SK-N-SH (cell line): ENCODE results near the gene PYGB. TPM values are rescaled to one million over a fixed set of nuclear protein-coding genes. Genes with fewer than 3 reads are reported as not detected.

Experiments
- CTCF ChIA-PET: fragments of 300-600, 350-600 bp; formaldehyde crosslinking; extraction: SDS; loops from one replicate; lab custom pipeline; 2021; lab: Yijun Ruan, JAX
- POLR2A ChIA-PET: fragments of 350-600 bp; sonication (Branson Sonifier 250); formaldehyde crosslinking; extraction: SDS; loops from one replicate; lab custom pipeline; 2020; ENCODE audit warnings: antibody characterized with exemption, inconsistent platforms; lab: Yijun Ruan, JAX
- DNase-seq: peaks from one replicate; pipeline ENCODE4 v3.0.0; 2012
- H2AFZ ChIP-seq: fragments of 200-600 bp; sonication (generic); 2 replicates; pipeline ENCODE4 v1.8.1; 2016; ENCODE audit warnings: antibody characterized with exemption, mild to moderate bottlenecking, low read depth
- H3F3A ChIP-seq: fragments of 200-600 bp; sonication (generic); replicated peaks from 2 replicates; pipeline ENCODE3; 2016; ENCODE audit warnings: antibody characterized with exemption, mild to moderate bottlenecking; ENCODE audit not compliant: insufficient read depth
- H3K27ac ChIP-seq, 2 experiments: fragments of 200-500 bp in 1 of 2; fragments of 200-600 bp in 1 of 2; sonication (Bioruptor generic) in 1 of 2; sonication (generic), shearing (Covaris generic) in 1 of 2; 2 replicates each; pipeline versions ENCODE4 v1.5.1 to v1.6.1; 2014 to 2016; ENCODE audit warnings: low read depth in 2 of 2, inconsistent platforms in 1 of 2, low read length in 1 of 2, mild to moderate bottlenecking in 1 of 2, mixed read lengths in 1 of 2
- H3K27me3 ChIP-seq: fragments of 200-600 bp; sonication (generic), shearing (Covaris generic); 2 replicates; pipeline ENCODE4 v1.6.1; 2016; ENCODE audit warnings: mixed run types; ENCODE audit not compliant: insufficient read depth
- H3K36me3 ChIP-seq, 2 experiments: fragments of 200-500 bp in 1 of 2; fragments of 200-600 bp in 1 of 2; sonication (Bioruptor generic) in 1 of 2; sonication (generic) in 1 of 2; replicated peaks in 1 of 2; 2 replicates each; pipeline versions ENCODE3 to v1.5.1; 2014 to 2016; ENCODE audit warnings: low read length in 1 of 2, mild to moderate bottlenecking in 1 of 2; ENCODE audit not compliant: insufficient read depth in 2 of 2, control insufficient read depth in 1 of 2
- H3K4me1 ChIP-seq, 2 experiments: fragments of 200-500 bp in 1 of 2; fragments of 200-600 bp in 1 of 2; sonication (Bioruptor generic) in 1 of 2; sonication (generic), shearing (Covaris generic) in 1 of 2; 2 replicates each; pipeline versions ENCODE4 v1.5.1 to v1.6.1; 2014 to 2016; ENCODE audit warnings: low read depth in 1 of 2, low read length in 1 of 2, mixed run types in 1 of 2; ENCODE audit not compliant: insufficient read depth in 2 of 2, control insufficient read depth in 1 of 2
- H3K4me2 ChIP-seq: fragments of 200-600 bp; sonication (generic), shearing (Covaris generic); 2 replicates; pipeline ENCODE4 v1.6.1; 2017; ENCODE audit warnings: mixed run types
- H3K4me3 ChIP-seq, 2 experiments: fragments of 200-500 bp in 1 of 2; fragments of 200-600 bp in 1 of 2; sonication (Bioruptor generic) in 1 of 2; sonication (generic), shearing (Covaris generic) in 1 of 2; 2 replicates each; pipeline versions ENCODE4 v1.5.1 to v1.8.1; 2014 to 2016; ENCODE audit warnings: low read depth in 2 of 2, inconsistent platforms in 1 of 2, low read length in 1 of 2, mild to moderate bottlenecking in 1 of 2, mixed read lengths in 1 of 2, moderate library complexity in 1 of 2
- H3K79me2 ChIP-seq: fragments of 200-600 bp; sonication (generic); 2 replicates; pipeline ENCODE4 v1.8.1; 2017; ENCODE audit warnings: mild to moderate bottlenecking; ENCODE audit not compliant: insufficient read depth
- H3K9ac ChIP-seq: fragments of 200-600 bp; sonication (generic); 2 replicates; pipeline ENCODE4 v1.6.1; 2017; ENCODE audit warnings: mixed run types
- H3K9me2 ChIP-seq: fragments of 200-600 bp; sonication (generic); 2 replicates; pipeline ENCODE4 v1.6.1; 2017; ENCODE audit warnings: mixed run types
- H3K9me3 ChIP-seq: fragments of 200-600 bp; sonication (generic); 2 replicates; pipeline ENCODE4 v1.6.1; 2017; ENCODE audit warnings: mixed run types, mild to moderate bottlenecking, moderate library complexity
- H4K20me1 ChIP-seq: fragments of 200-600 bp; sonication (generic); 2 replicates; pipeline ENCODE4 v1.6.1; 2017; ENCODE audit warnings: mild to moderate bottlenecking, mixed run types; ENCODE audit not compliant: insufficient read depth
- CHD2 ChIP-seq: fragments of 150-350 bp; IDR thresholded peaks from 2 replicates; pipeline ENCODE4 v1.6.1; 2018; ENCODE audit warnings: low read length; ENCODE audit not compliant: partially characterized antibody
- EZH2phosphoT487 ChIP-seq: fragments of 200-600 bp; sonication (generic); IDR thresholded peaks from 2 replicates; pipeline ENCODE4 v1.6.1; 2017; ENCODE audit warnings: low read depth, mixed run types, mild to moderate bottlenecking, antibody characterized with exemption, moderate library complexity, borderline replicate concordance
- JUND ChIP-seq: IDR thresholded peaks from 2 replicates; pipeline ENCODE4 v1.4.0; 2012
- POLR2AphosphoS5 ChIP-seq: IDR thresholded peaks from 2 replicates; pipeline ENCODE4 v1.6.1; 2012; ENCODE audit warnings: low read depth, low read length
- RCOR1 ChIP-seq: fragments of 150-350 bp; IDR thresholded peaks from 2 replicates; pipeline ENCODE4 v1.6.1; 2017; ENCODE audit warnings: antibody characterized with exemption, low read length
- REST ChIP-seq: IDR thresholded peaks from 2 replicates; pipeline ENCODE4 v1.6.1; 2012; ENCODE audit warnings: mild to moderate bottlenecking, low read depth, low read length, moderate library complexity
- SIN3A ChIP-seq: IDR thresholded peaks from 2 replicates; pipeline ENCODE4 v1.6.1; 2012; ENCODE audit warnings: low read depth, mild to moderate bottlenecking, low read length, moderate library complexity, borderline replicate concordance
- SMC3 ChIP-seq: IDR thresholded peaks from 2 replicates; pipeline ENCODE4 v1.6.1; 2012; ENCODE audit warnings: low read depth, low read length, improper control_type of control experiment
- TEAD4 ChIP-seq: IDR thresholded peaks from 2 replicates; pipeline ENCODE4 v1.4.0; 2012; ENCODE audit warnings: mild to moderate bottlenecking, borderline replicate concordance; ENCODE audit not compliant: insufficient read depth
- WGBS: methylation state at CpG from one replicate; pipeline ENCODE4 v1.1.6; 2017; ENCODE audit warnings: low lambda C conversion rate; 5-methylcytosine and 5-hydroxymethylcytosine counted together
- polyA plus RNA-seq, 3 experiments: library from polyadenylated mRNA; depleted of rRNA; stranded (reverse); fragments of >200 nt; gene quantifications; 2 replicates each; pipeline ENCODE4 v1.2.3, GENCODE V29; 2012
- TF ChIP-seq, protein P1 (sequence below): IDR thresholded peaks from 2 replicates; pipeline ENCODE4 v1.4.0; 2012; ENCODE audit warnings: low read depth, borderline replicate concordance
- TF ChIP-seq, protein P2 (sequence below): fragments of 150-350 bp; IDR thresholded peaks from 2 replicates; pipeline ENCODE4 v1.6.1; 2017; ENCODE audit warnings: antibody characterized with exemption, low read length, low read depth, borderline replicate concordance

PYGB gene
- polyA plus RNA-seq, 1 of the 3 experiments (the other 2 are of a cell fraction) = 35.8 TPM

DNA sequence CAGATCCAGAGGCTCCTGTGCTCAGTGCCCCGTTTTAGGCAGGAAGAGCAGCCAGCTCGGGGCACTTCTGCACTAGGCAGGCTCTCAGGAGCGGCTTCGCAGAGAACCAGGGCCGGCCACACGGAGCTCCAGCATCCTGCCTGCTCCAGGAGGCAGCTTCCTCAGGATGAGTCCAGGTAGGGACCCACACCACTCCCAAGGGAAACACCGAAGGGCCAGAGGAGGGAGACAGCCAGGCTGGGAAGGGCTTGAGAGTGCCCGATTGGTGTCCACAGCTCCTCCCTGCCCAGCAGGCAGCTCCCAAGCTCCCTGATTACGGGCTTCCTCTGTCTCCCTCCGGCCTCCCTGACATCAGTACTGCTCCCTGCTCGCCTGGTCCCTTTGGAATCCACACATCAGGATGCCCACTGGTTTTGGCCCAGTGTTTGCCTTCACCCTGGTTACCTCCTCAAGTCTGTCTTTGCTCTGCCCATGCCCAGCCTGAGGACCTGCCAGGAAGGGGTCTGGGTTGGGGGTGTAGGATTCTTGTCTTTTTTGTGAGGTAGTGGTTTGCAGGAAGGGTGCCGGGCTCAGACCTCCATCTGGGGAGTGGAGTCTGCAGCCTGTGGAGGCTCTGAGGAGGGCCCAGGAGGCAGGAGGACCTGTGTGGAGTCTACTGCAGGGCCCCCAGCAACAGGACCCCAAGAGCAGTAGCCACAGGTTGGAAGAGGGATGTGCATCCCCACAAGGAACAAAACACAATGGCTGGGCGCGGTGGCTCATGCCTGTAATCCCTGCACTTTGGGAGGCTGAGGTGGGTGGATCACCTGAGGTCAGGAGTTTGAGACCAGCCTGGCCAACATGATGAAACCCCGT, 11.2 kb upstream of the PYGB start:
- H3K27me3 ChIP-seq = no peaks in the 10 kb centered on the region
- 93% methylated on average over 11 of the region's 15 CpGs for WGBS
- no peaks in the 10 kb centered on the region for H3K9me3 ChIP-seq
- H3F3A ChIP-seq = peaks cover 17% of the 10 kb centered on the region
- CTCF ChIA-PET = interaction anchor here (1.1 to 2.5 kb wide), 3 partner anchors 10 to 162 kb away, joined by 4 to 6 read pairs (median 6); partner anchors contain the start of gene PYGB
- no peak overlapping the region for H3K9ac ChIP-seq
- no peaks in the 10 kb centered on the region for H3K9me2 ChIP-seq
- peak overlapping the region in 1 of 2 experiments; percentile 98; a peak in 2 of 4 replicates for H3K27ac ChIP-seq
- no peaks in the 10 kb centered on the region for H3K36me3 ChIP-seq
- TF ChIP-seq CHD2 (no peak), RCOR1 (no peak), POLR2AphosphoS5 (no peak), SIN3A (no peak)
- TF ChIP-seq, protein P1, sequence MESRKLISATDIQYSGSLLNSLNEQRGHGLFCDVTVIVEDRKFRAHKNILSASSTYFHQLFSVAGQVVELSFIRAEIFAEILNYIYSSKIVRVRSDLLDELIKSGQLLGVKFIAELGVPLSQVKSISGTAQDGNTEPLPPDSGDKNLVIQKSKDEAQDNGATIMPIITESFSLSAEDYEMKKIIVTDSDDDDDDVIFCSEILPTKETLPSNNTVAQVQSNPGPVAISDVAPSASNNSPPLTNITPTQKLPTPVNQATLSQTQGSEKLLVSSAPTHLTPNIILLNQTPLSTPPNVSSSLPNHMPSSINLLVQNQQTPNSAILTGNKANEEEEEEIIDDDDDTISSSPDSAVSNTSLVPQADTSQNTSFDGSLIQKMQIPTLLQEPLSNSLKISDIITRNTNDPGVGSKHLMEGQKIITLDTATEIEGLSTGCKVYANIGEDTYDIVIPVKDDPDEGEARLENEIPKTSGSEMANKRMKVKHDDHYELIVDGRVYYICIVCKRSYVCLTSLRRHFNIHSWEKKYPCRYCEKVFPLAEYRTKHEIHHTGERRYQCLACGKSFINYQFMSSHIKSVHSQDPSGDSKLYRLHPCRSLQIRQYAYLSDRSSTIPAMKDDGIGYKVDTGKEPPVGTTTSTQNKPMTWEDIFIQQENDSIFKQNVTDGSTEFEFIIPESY = no peak
- TF ChIP-seq, all 33 proteins: peak for 0
- Histone ChIP-seq H4K20me1 (no peaks in the 10 kb centered on the region), H3K4me1 (peaks cover 2 to 24% of the 10 kb centered on the region in 2 experiments; a peak in 3 of 4 replicates), H3K4me2 (no peak overlapping the region), H3K79me2 (no peaks in the 10 kb centered on the region), H2AFZ (no peak overlapping the region), H3K4me3 (no peak overlapping the region)
- DNase-seq = no peak
- POLR2A ChIA-PET = interaction anchor here (0.9 to 1.3 kb wide), 2 partner anchors 10 to 11 kb away, joined by 3 to 4 read pairs; partner anchors contain the start of gene PYGB

GRCh38 chr20:25237610-25238318, 10.1 kb upstream of the PYGB start:
- ChIA-PET POLR2A (interaction anchor here (1.3 kb wide), 1 partner anchor 10 kb away, joined by 4 read pairs; the partner anchor contains the start of gene PYGB), CTCF (interaction anchor here (1.1 to 2.5 kb wide), 2 partner anchors 9 to 57 kb away, joined by 6 read pairs; partner anchors contain the start of gene PYGB)
- Histone ChIP-seq H3K4me2 (peak overlapping the region; percentile 76), H3K27ac (peak overlapping the region in 1 of 2 experiments; percentile 98; a peak in 2 of 4 replicates), H3K9me2 (no peaks in the 10 kb centered on the region), H3K9me3 (no peaks in the 10 kb centered on the region), H3K9ac (peak overlapping the region; percentile 75), H3K36me3 (no peaks in the 10 kb centered on the region), H3K27me3 (no peaks in the 10 kb centered on the region), H4K20me1 (no peaks in the 10 kb centered on the region), H3K4me3 (no peak overlapping the region), H2AFZ (no peak overlapping the region), H3F3A (peaks cover 17% of the 10 kb centered on the region), H3K79me2 (no peaks in the 10 kb centered on the region), H3K4me1 (peaks cover 6 to 24% of the 10 kb centered on the region in 2 experiments; a peak in 3 of 4 replicates)
- WGBS = 34% methylated on average over 10 of the region's 10 CpGs
- DNase-seq = no peak
- TF ChIP-seq SMC3 (no peak), CHD2 (no peak), REST (peak; percentile 55; the same call in 1 of the 2 replicates), TEAD4 (no peak), EZH2phosphoT487 (no peak), JUND (peak; percentile 98), SIN3A (peak; percentile 55; the same call in 1 of the 2 replicates)
- TF ChIP-seq, protein P1 = no peak
- TF ChIP-seq, protein P2, sequence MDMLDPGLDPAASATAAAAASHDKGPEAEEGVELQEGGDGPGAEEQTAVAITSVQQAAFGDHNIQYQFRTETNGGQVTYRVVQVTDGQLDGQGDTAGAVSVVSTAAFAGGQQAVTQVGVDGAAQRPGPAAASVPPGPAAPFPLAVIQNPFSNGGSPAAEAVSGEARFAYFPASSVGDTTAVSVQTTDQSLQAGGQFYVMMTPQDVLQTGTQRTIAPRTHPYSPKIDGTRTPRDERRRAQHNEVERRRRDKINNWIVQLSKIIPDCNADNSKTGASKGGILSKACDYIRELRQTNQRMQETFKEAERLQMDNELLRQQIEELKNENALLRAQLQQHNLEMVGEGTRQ = no peak
